Fibroblast of lung (primary cell): Measurements from ENCODE around the gene CCDC78. TPM values are rescaled to one million over a fixed set of nuclear protein-coding genes. Genes with fewer than 3 reads are reported as not detected.

Source experiments
- DNase-seq, 2 donors: peaks; one replicate each; pipeline versions ENCODE4 v3.0.0 to v3.0.0-alpha.2; 2010; ENCODE audit warnings: low read depth in 2 of 2
- H2AFZ ChIP-seq: 2 replicates; pipeline ENCODE4 v1.5.1; 2012; ENCODE audit warnings: low read length, control low read depth, inconsistent platforms
- H3K27ac ChIP-seq: 2 replicates; pipeline ENCODE4 v1.5.1; 2011; ENCODE audit warnings: low read length, control low read depth; ENCODE audit not compliant: insufficient read depth
- H3K27me3 ChIP-seq: 2 replicates; pipeline ENCODE4 v1.5.1; 2011; ENCODE audit warnings: mild to moderate bottlenecking, low read length; ENCODE audit not compliant: control insufficient read depth, insufficient read depth
- H3K36me3 ChIP-seq: 2 replicates; pipeline ENCODE4 v1.5.1; 2011; ENCODE audit warnings: low read length; ENCODE audit not compliant: control insufficient read depth, insufficient read depth
- H3K4me1 ChIP-seq: 2 replicates; pipeline ENCODE4 v1.5.1; 2011; ENCODE audit warnings: low read length; ENCODE audit not compliant: control insufficient read depth, insufficient read depth; ENCODE audit errors: extremely low read depth
- H3K4me2 ChIP-seq: 2 replicates; pipeline ENCODE4 v1.5.1; 2011; ENCODE audit warnings: low read length, control low read depth; ENCODE audit not compliant: insufficient read depth; ENCODE audit errors: extremely low read depth
- H3K4me3 ChIP-seq, 4 experiments: fragments of 200-600 bp in 1 of 4; sonication (generic) in 1 of 4; replicated peaks in 1 of 4; 2 replicates each; pipeline ENCODE4 v1.5.1; 2011 to 2016; ENCODE audit warnings: low read length in 4 of 4, low read depth in 3 of 4, mild to moderate bottlenecking in 3 of 4, control low read depth in 2 of 4, inconsistent platforms in 1 of 4, mixed read lengths in 1 of 4; ENCODE audit not compliant: insufficient read depth in 1 of 4; ENCODE audit errors: control extremely low read depth in 1 of 4
- H3K79me2 ChIP-seq: 2 replicates; pipeline ENCODE4 v1.5.1; 2012; ENCODE audit warnings: mild to moderate bottlenecking, low read length, inconsistent platforms; ENCODE audit not compliant: control insufficient read depth, insufficient read depth
- H3K9ac ChIP-seq: 2 replicates; pipeline ENCODE4 v1.5.1; 2011; ENCODE audit warnings: mild to moderate bottlenecking, low read length, control low read depth; ENCODE audit not compliant: insufficient read depth
- H3K9me3 ChIP-seq: 2 replicates; pipeline ENCODE4 v1.5.1; 2012; ENCODE audit warnings: low read depth, low read length; ENCODE audit not compliant: control insufficient read depth, insufficient read depth
- H4K20me1 ChIP-seq: 2 replicates; pipeline ENCODE4 v1.5.1; 2011; ENCODE audit warnings: low read length; ENCODE audit not compliant: control insufficient read depth, insufficient read depth; ENCODE audit errors: extremely low read depth
- CTCF ChIP-seq, 2 donors: IDR thresholded peaks in 1 of 2; conservative IDR thresholded peaks in 1 of 2; 1 replicate in 1 of 2; 2 replicates in 1 of 2; pipeline ENCODE4 v1.5.1; 2011 to 2012; ENCODE audit warnings: low read length in 2 of 2, control low read depth in 1 of 2, inconsistent platforms in 1 of 2, low read depth in 1 of 2, mild to moderate bottlenecking in 1 of 2
- EZH2 ChIP-seq: IDR thresholded peaks from 2 replicates; pipeline ENCODE4 v1.5.1; 2012; ENCODE audit warnings: low read length, control low read depth, mild to moderate bottlenecking; ENCODE audit errors: missing control alignments
- polyA plus RNA-seq, 2 donors: library from polyadenylated mRNA; depleted of rRNA in 1 of 2; stranded (reverse) in 1 of 2; unstranded in 1 of 2; fragments of >200 nt; gene quantifications; 2 replicates each; pipeline ENCODE4 v1.2.1, GENCODE V29; 2011 to 2012; ENCODE audit warnings: missing spikeins in 1 of 2
- total RNA-seq: library from RNA; depleted of rRNA; stranded (reverse); fragments of >200 nt; gene quantifications from 2 replicates; pipeline ENCODE4 v1.2.1, GENCODE V29; 2014

CCDC78 gene
- total and polyA plus RNA-seq, 2 donors (not counting 1 experiment from before 2014, with no cell fraction given), result 0.50 to 1.8 TPM

GRCh38 chr16:725463-726187, 618 bp downstream of the CCDC78 start:
- Histone ChIP-seq H3K36me3 (peaks cover 6% of the 10 kb centered on the region), H3K9ac (no peak overlapping the region), H3K79me2 (no peaks in the 10 kb centered on the region), H3K9me3 (no peaks in the 10 kb centered on the region), H3K27me3 (no peaks in the 10 kb centered on the region), H3K4me2 (no peak overlapping the region), H2AFZ (no peak overlapping the region), H3K27ac (no peak overlapping the region), H3K4me1 (no peaks in the 10 kb centered on the region), H4K20me1 (no peaks in the 10 kb centered on the region), H3K4me3 (no peak overlapping the region)
- TF ChIP-seq EZH2 (no peak), CTCF (conservative IDR thresholded peaks at IDR 0.05 in 1 of 2, IDR thresholded peaks at IDR 0.05 in 1 of 2; ENCODE audit: low read depth in 1 of 2, low read length in 2 of 2) (no peak)
- no peak for DNase-seq

GRCh38 chr16:725041-725376, 1.2 kb downstream of the CCDC78 start:
- TF ChIP-seq EZH2 (no peak), CTCF (conservative IDR thresholded peaks at IDR 0.05 in 1 of 2, IDR thresholded peaks at IDR 0.05 in 1 of 2; ENCODE audit: low read depth in 1 of 2, low read length in 2 of 2) (no peak)
- Histone ChIP-seq H3K27ac (no peak overlapping the region), H3K27me3 (no peaks in the 10 kb centered on the region), H3K79me2 (no peaks in the 10 kb centered on the region), H3K4me3 (no peak overlapping the region), H3K9me3 (no peaks in the 10 kb centered on the region), H3K4me2 (no peak overlapping the region), H4K20me1 (no peaks in the 10 kb centered on the region), H3K36me3 (peaks cover 2% of the 10 kb centered on the region), H3K9ac (no peak overlapping the region), H3K4me1 (peaks cover 2% of the 10 kb centered on the region), H2AFZ (no peak overlapping the region)
- DNase-seq, result no peak

GRCh38 chr16:724188-725040, 1.8 kb downstream of the CCDC78 start:
- H3K36me3 ChIP-seq, result peaks cover 2% of the 10 kb centered on the region
- H2AFZ ChIP-seq, result no peak overlapping the region
- no peaks in the 10 kb centered on the region for H3K79me2 ChIP-seq
- H3K4me3 ChIP-seq, result no peak overlapping the region
- no peaks in the 10 kb centered on the region for H3K9me3 ChIP-seq
- no peak overlapping the region for H3K27ac ChIP-seq
- H3K27me3 ChIP-seq, result no peaks in the 10 kb centered on the region
- H4K20me1 ChIP-seq, result no peaks in the 10 kb centered on the region
- DNase-seq, result no peak
- no peak overlapping the region for H3K4me2 ChIP-seq
- H3K9ac ChIP-seq, result no peak overlapping the region
- TF ChIP-seq EZH2 (no peak), CTCF (conservative IDR thresholded peaks at IDR 0.05 in 1 of 2, IDR thresholded peaks at IDR 0.05 in 1 of 2; ENCODE audit: low read depth in 1 of 2, low read length in 2 of 2) (no peak)
- peaks cover 6% of the 10 kb centered on the region for H3K4me1 ChIP-seq
